Fibroblast of the aortic adventitia (primary cell): Measurements from ENCODE around the gene EIF4E3. TPM values are rescaled to one million over a fixed set of nuclear protein-coding genes. Genes with fewer than 3 reads are reported as not detected.

ENCODE experiments used
- DNase-seq: peaks from one replicate; pipeline ENCODE4 v3.0.0-alpha.2; 2010; ENCODE audit warnings: low read depth
- H3K4me3 ChIP-seq: 2 replicates; pipeline ENCODE4 v1.5.1; 2011; ENCODE audit warnings: low read depth, mild to moderate bottlenecking, control low read depth, low read length, moderate library complexity
- total RNA-seq: library from RNA; depleted of rRNA; stranded (reverse); fragments of >200 nt; gene quantifications from 2 replicates; pipeline ENCODE4 v1.2.3, GENCODE V29; 2012; ENCODE audit warnings: low replicate concordance
- TF ChIP-seq, protein P1 (sequence below): IDR thresholded peaks from 2 replicates; pipeline ENCODE4 v1.5.1; 2011; ENCODE audit warnings: mild to moderate bottlenecking, low read length, control low read depth, inconsistent platforms; ENCODE audit not compliant: insufficient read depth

Gene EIF4E3
- total RNA-seq, 1 donor = 2.2 TPM

DNA sequence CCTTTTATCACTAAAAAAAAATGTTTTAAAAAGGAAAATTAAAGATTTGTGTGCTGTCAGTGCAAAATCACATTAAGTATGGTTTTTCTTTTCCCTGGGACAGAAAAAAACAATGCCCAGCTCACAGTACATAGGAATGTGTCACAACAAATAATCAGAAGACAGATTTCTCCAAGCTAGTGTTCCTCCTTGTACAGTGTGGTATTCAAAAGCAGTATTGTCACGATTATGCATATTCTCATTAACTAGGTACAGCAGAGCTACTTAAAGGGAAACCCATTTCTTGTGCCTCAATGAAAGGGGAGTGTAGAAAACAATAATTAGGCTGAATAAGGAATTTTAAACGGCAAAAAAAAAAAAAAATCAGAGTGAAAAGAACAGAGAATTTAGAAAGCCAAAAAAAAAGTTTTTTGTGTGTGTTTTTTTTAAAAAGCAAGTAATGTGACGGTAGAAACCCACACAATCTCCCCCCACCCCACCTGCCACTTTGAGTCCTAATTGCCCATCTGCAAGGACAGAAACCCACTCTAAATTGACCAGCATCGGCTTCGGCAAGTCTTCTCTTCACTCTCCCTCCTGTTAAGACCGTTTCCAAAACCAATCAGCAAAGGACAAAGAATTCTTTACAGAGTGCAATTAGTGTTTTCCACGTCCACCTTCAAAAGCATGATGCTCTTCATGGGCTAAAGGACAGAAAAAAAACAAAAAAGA, 41.0 kb downstream of the EIF4E3 start:
- TF ChIP-seq, protein P1, sequence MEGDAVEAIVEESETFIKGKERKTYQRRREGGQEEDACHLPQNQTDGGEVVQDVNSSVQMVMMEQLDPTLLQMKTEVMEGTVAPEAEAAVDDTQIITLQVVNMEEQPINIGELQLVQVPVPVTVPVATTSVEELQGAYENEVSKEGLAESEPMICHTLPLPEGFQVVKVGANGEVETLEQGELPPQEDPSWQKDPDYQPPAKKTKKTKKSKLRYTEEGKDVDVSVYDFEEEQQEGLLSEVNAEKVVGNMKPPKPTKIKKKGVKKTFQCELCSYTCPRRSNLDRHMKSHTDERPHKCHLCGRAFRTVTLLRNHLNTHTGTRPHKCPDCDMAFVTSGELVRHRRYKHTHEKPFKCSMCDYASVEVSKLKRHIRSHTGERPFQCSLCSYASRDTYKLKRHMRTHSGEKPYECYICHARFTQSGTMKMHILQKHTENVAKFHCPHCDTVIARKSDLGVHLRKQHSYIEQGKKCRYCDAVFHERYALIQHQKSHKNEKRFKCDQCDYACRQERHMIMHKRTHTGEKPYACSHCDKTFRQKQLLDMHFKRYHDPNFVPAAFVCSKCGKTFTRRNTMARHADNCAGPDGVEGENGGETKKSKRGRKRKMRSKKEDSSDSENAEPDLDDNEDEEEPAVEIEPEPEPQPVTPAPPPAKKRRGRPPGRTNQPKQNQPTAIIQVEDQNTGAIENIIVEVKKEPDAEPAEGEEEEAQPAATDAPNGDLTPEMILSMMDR = no peak
- no peak for DNase-seq
- no peak overlapping the region for H3K4me3 ChIP-seq

DNA sequence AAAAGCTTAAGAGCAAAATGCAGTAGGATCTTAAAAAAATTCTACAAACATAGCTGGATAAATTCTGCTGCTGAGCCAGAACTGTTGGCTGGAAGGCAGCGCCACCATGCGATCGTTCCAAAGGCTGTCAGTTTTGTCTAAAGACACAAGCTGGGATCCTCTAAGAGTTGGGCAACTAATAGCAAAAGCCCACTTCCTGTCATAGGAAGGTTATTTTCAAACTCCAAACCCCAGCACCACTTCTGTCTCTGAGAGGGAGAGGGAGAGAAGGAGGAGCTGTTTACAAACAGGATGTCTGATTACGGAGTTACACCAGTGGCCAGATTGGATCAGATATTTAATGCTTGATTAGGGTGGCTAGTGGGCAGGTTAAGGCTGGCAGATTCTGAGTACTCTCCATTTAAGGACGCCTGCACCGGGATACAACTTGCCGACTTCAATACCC, 44.0 kb downstream of the EIF4E3 start:
- TF ChIP-seq, protein P1 = peak; percentile 71
- no peak overlapping the region for H3K4me3 ChIP-seq
- peak; percentile 67 for DNase-seq

DNA sequence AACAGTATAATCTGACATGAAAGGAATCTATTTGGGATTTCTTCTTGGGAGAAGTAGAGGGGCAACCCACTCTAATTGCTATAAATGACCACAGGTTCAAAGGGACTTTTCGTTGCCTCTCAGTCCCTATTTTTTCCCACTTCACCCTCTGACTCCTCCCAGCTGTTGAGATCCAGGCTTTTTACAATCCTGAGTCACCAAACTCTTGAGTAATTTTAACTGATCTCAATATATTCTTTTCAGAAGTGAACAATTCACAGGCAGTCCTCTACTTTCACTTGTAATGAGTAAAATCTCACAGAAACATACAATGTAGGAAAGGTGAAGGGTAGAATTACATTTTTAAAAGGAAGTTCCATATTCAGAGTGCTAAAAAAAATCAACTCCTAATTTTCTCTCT, 44.6 kb downstream of the EIF4E3 start:
- TF ChIP-seq, protein P1 = no peak
- DNase-seq = peak; percentile 63
- H3K4me3 ChIP-seq = no peak overlapping the region

DNA sequence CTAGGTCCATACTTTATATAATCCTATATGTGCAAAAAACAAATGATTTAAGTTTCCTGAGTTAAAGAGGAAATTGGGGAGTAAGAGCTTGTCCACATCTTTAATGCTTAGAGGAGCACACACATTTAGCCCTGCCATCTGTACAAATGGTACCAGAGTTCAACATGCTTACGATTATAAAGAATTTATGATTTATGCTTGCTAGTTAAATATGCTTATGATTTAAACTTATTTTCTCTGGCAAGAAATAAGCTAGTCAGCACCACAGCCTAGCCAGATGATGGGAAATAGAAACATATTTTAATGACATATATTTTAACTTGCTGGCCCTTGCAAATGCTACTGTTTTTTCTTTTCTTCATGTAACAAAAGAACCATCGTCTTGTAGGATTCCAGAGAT, 48.3 kb downstream of the EIF4E3 start:
- no peak for DNase-seq
- H3K4me3 ChIP-seq = no peak overlapping the region
- TF ChIP-seq, protein P1 = no peak

DNA sequence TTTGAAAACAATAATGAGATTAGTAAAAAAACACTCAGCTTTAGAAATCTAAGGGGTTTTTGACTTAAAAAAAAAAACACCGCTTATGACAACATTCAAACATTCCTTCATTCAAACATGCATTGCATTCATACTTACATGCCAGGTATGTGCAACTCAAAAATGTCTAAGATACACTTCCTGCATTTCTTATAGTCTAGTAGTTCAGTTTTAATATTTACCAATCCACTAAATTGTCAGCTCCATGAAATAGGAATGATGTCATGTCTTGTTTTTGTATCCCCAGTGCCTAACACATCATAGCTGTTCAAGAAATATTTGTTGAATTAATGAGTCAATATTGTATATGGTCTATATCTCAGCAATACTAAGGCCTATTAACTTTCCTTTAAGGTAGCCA, 51.7 kb downstream of the EIF4E3 start:
- no peak overlapping the region for H3K4me3 ChIP-seq
- DNase-seq = no peak
- TF ChIP-seq, protein P1 = no peak

DNA sequence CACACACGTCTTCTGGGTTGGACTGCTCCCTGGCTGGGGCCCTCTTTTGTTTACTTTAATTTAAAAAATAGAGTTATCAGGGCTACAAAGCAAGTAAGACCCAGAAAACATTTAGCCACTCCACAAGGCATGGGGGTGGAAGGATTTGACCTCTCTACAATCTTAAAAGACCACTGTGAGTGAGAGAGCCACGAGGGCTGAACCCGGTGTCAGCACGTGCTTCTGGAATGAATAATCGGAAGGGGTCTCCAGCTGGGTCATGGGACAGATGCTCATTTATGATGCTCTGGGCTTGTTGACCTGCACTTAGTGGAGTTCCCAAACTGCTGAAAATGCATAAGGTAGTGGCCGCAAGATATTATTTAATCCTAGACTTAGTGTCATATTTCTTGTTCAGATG, 52.4 kb downstream of the EIF4E3 start:
- no peak overlapping the region for H3K4me3 ChIP-seq
- DNase-seq = no peak
- TF ChIP-seq, protein P1 = no peak

DNA sequence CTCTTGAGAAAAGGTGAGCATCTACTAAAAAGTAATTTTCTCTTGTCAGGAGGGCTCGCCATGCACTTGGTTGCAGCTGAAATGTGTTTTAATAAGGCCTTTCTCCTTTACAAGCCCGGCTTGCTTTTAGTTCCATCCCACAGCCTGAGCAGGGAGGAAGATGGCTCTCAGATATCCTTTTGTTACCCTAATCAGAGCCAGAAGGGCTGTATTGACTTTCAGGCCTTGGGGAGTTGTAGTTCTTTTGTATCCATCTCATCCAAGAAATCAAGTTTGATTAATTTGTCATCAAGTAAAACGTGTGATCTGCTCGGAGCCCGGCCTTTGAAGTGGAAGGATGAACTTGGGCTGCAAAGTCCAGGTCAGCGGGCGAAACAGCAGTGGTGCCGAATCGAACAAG, 52.9 kb downstream of the EIF4E3 start:
- TF ChIP-seq, protein P1 = no peak

More for the DNA sequence above, 52.9 kb downstream of the EIF4E3 start:
- H3K4me3 ChIP-seq = no peak overlapping the region
- DNase-seq = no peak
